Psoas muscle (tissue), 8 donors: ENCODE data around the gene CLCNKA. TPM values are rescaled to one million over a fixed set of nuclear protein-coding genes. Genes with fewer than 3 reads are reported as not detected.

Experiments
- ATAC-seq, 4 donors: fragments of 200-7000 bp; cut with Tn5 transposase; one replicate each; pipeline ENCODE4 v1.9.1; 2020; ENCODE audit warnings: moderate library complexity in 3 of 4, mild to moderate bottlenecking in 2 of 4
- DNase-seq, 2 donors: peaks; one replicate each; pipeline ENCODE4 v3.0.0-alpha.2; 2020
- H3K27ac ChIP-seq: fragments of 200-600 bp; one replicate; pipeline ENCODE4 v1.8.0; 2022
- H3K27me3 ChIP-seq, 3 donors: fragments of 200-600 bp in 1 of 3; one replicate each; pipeline versions ENCODE4 v1.6.1 to v1.8.0; 2013 to 2022; ENCODE audit warnings: low read length in 2 of 3, mild to moderate bottlenecking in 2 of 3, moderate library complexity in 1 of 3; ENCODE audit not compliant: insufficient read depth in 3 of 3
- H3K36me3 ChIP-seq, 2 donors: fragments of 200-600 bp in 1 of 2; one replicate each; pipeline versions ENCODE4 v1.6.1 to v1.8.0; 2013 to 2022; ENCODE audit warnings: low read depth in 1 of 2, mild to moderate bottlenecking in 1 of 2, moderate library complexity in 1 of 2; ENCODE audit not compliant: insufficient read depth in 1 of 2
- H3K4me1 ChIP-seq: fragments of 200-600 bp; one replicate; pipeline ENCODE4 v1.8.0; 2022
- H3K4me3 ChIP-seq: fragments of 200-600 bp; one replicate; pipeline ENCODE4 v1.8.0; 2022; ENCODE audit warnings: mild to moderate bottlenecking
- H3K9me3 ChIP-seq: fragments of 200-600 bp; one replicate; pipeline ENCODE4 v1.8.0; 2022
- CTCF ChIP-seq: fragments of 200-600 bp; IDR thresholded peaks from one replicate; pipeline ENCODE4 v1.8.0; 2022; ENCODE audit warnings: antibody characterized with exemption
- WGBS, 3 donors: extraction: QIAGEN DNeasy Blood & Tissue Kit; methylation state at CpG; one replicate each; pipeline versions ENCODE4 v1.1.6 to v1.1.7; 2013; 5-methylcytosine and 5-hydroxymethylcytosine counted together
- intact Hi-C, 2 donors: fragments of 100-400 bp; cut with DNase I; formaldehyde crosslinking; loops; one replicate each; pipeline versions ENCODE4 v1.11.0 to v1.14.2; 2022
- polyA plus RNA-seq, 3 donors: library from polyadenylated mRNA; stranded (reverse); fragments of 200-250 nt; gene quantifications; one replicate each; pipeline ENCODE4 v1.2.3, GENCODE V29; 2013
- total RNA-seq, 4 donors: library from RNA; stranded (reverse); fragmentation: NEBNext Ultra II Directional in 2 of 4; extraction: Animal tissue kit (Norgen Biotek cat#: 25700) in 2 of 4; gene quantifications; one replicate each; pipeline versions ENCODE4 v1.2.1 to v1.2.4, GENCODE V29; 2021 to 2023
- donor health status: healthy with polysubstance abuse.
- donor health status: DM: no; HTN: no; CAD: no; lungs with moderate emphysema.
- donor health status: Bipolar disorder and iron deficiency.
- donor health status: healthy.
- donor health status: DM: yes; HTN: yes; CAD: no.
- donor health status: DM: no; HTN: no; CAD: no.
- donor health status: DM: no; HTN: no; CAD: no.
- donor health status: DM: yes; HTN: yes; CAD: no.

CLCNKA gene
- total and polyA plus RNA-seq, 7 donors = 0.30 to 2.2 (median 1.2) TPM

- 76 to 85% (median 76%) methylated on average over 9 of the region's 9 CpGs for WGBS, 3 donors
- no peak for TF ChIP-seq CTCF
- Histone ChIP-seq H3K27ac (no peak overlapping the region), H3K4me1 (peaks cover 3% of the 10 kb centered on the region), H3K27me3 (no peaks in the 10 kb centered on the region), H3K36me3 (no peaks in the 10 kb centered on the region), H3K4me3 (no peak overlapping the region), H3K9me3 (no peaks in the 10 kb centered on the region)
- DNase-seq (no peak), ATAC-seq (no peak)
- intact Hi-C loops = loop anchor here (2.0 to 10.0 kb wide), 2 partner anchors 283 kb away; partner anchors contain the start of gene SZRD1 (in 1 of the 2)
These were observed 59.8 kb downstream of the CLCNKA start for GRCh38 chr1:16081636-16082035.

GRCh38 chr1:16082283-16083038, 60.6 kb downstream of the CLCNKA start:
- TF ChIP-seq CTCF = peak; percentile 79
- no peaks in the 10 kb centered on the region for H3K27me3 ChIP-seq
- 64 to 74% (median 67%) methylated on average over 9 of the region's 9 CpGs for WGBS, 3 donors
- no peak overlapping the region for H3K27ac ChIP-seq
- H3K4me3 ChIP-seq = no peak overlapping the region
- ATAC-seq = peak; percentile 57 to 79 (median 72)
- peaks cover 3% of the 10 kb centered on the region for H3K4me1 ChIP-seq
- no peaks in the 10 kb centered on the region for H3K9me3 ChIP-seq
- H3K36me3 ChIP-seq = no peaks in the 10 kb centered on the region
- peak; percentile 58 to 83 for DNase-seq
- intact Hi-C loops = loop anchor here (2.0 to 10.0 kb wide), 2 partner anchors 282 kb away; partner anchors contain the start of gene SZRD1 (in 1 of the 2)

GRCh38 chr1:16083486-16083885, 61.6 kb downstream of the CLCNKA start:
- TF ChIP-seq CTCF = no peak
- intact Hi-C loops = loop anchor here (2.0 to 10.0 kb wide), 2 partner anchors 281 kb away; partner anchors contain the start of gene SZRD1 (in 1 of the 2)
- H3K27me3 ChIP-seq = no peaks in the 10 kb centered on the region
- DNase-seq (no peak), ATAC-seq (no peak)
- 90 to 94% (median 92%) methylated on average over 5 of the region's 5 CpGs for WGBS, 3 donors
- no peaks in the 10 kb centered on the region for H3K36me3 ChIP-seq
- H3K9me3 ChIP-seq = no peaks in the 10 kb centered on the region
- no peak overlapping the region for H3K4me3 ChIP-seq
- H3K27ac ChIP-seq = no peak overlapping the region
- H3K4me1 ChIP-seq = peaks cover 3% of the 10 kb centered on the region

Other genes with a start within 250 kb of the CLCNKA start
- 1 to 10 TPM in 3 of 4 donors, under 1 TPM in 1; 0.97 to 2.8 (median 2.2) TPM for gene UQCRHL, start 214.4 kb upstream of the CLCNKA start, total RNA-seq
- 1 to 10 TPM; 2.9 to 7.1 (median 4.8) TPM for gene UQCRHL, start 214.4 kb upstream of the CLCNKA start, polyA plus RNA-seq
- gene SPEN, start 174.3 kb upstream of the CLCNKA start, total RNA-seq = 10 to 100 TPM; 38.3 to 46.5 (median 44.7) TPM
- 10 to 100 TPM; 10.2 to 35.2 (median 13.0) TPM for gene SPEN, start 174.3 kb upstream of the CLCNKA start, polyA plus RNA-seq
- gene ZBTB17, start 45.9 kb upstream of the CLCNKA start, total RNA-seq = 10 to 100 TPM; 23.5 to 29.5 (median 26.2) TPM
- gene ZBTB17, start 45.9 kb upstream of the CLCNKA start, polyA plus RNA-seq = 10 to 100 TPM; 32.1 to 44.3 (median 34.2) TPM
- gene SRARP, start 17.8 kb upstream of the CLCNKA start, total RNA-seq = under 1 TPM in 1 of 4 donors, not detected in 3; 0.06 TPM
- under 1 TPM; 0.06 to 0.17 (median 0.09) TPM for gene SRARP, start 17.8 kb upstream of the CLCNKA start, polyA plus RNA-seq
- gene HSPB7, start 4.0 kb upstream of the CLCNKA start, total RNA-seq = 1,000 to 10,000 TPM; 1,183 to 3,738 (median 2,852) TPM
- 1,000 to 10,000 TPM; 1,867 to 2,156 (median 2,058) TPM for gene HSPB7, start 4.0 kb upstream of the CLCNKA start, polyA plus RNA-seq
- gene CLCNKB, start 21.7 kb downstream of the CLCNKA start, total RNA-seq = under 1 TPM in 1 of 4 donors, not detected in 3; 0.30 TPM
- gene CLCNKB, start 21.7 kb downstream of the CLCNKA start, polyA plus RNA-seq = under 1 TPM in 2 of 3 donors, not detected in 1; 0.05 to 0.31 TPM
- not detected for gene FAM131C, start 51.6 kb downstream of the CLCNKA start, total RNA-seq
- under 1 TPM; 0.01 to 0.51 (median 0.06) TPM for gene FAM131C, start 51.6 kb downstream of the CLCNKA start, polyA plus RNA-seq
- gene EPHA2, start 134.0 kb downstream of the CLCNKA start, total RNA-seq = 1 to 10 TPM; 3.0 to 7.0 (median 3.5) TPM
- gene EPHA2, start 134.0 kb downstream of the CLCNKA start, polyA plus RNA-seq = 1 to 10 TPM; 1.3 to 8.0 (median 1.5) TPM
- 1 to 10 TPM; 1.1 to 1.8 (median 1.3) TPM for gene ARHGEF19, start 190.6 kb downstream of the CLCNKA start, total RNA-seq
- gene ARHGEF19, start 190.6 kb downstream of the CLCNKA start, polyA plus RNA-seq = 1 to 10 TPM in 2 of 3 donors, under 1 TPM in 1; 0.99 to 2.4 (median 1.3) TPM
- 1 to 10 TPM; 1.0 to 5.1 (median 4.6) TPM for gene CPLANE2, start 215.1 kb downstream of the CLCNKA start, total RNA-seq
- gene CPLANE2, start 215.1 kb downstream of the CLCNKA start, polyA plus RNA-seq = 1 to 10 TPM; 1.4 to 7.4 (median 4.0) TPM